GM20000 (cell line): Measurements from ENCODE around the gene UFSP2.

ENCODE experiments used
- DNase-seq: peaks from one replicate; pipeline ENCODE4 v3.0.0; 2012; ENCODE audit warnings: low spot score
- TF ChIP-seq, protein P1 (sequence below): IDR thresholded peaks from 2 replicates; pipeline ENCODE4 v1.5.1; 2012; ENCODE audit warnings: mild to moderate bottlenecking, control low read depth; ENCODE audit errors: extremely low read depth, missing control alignments

Gene UFSP2

DNA sequence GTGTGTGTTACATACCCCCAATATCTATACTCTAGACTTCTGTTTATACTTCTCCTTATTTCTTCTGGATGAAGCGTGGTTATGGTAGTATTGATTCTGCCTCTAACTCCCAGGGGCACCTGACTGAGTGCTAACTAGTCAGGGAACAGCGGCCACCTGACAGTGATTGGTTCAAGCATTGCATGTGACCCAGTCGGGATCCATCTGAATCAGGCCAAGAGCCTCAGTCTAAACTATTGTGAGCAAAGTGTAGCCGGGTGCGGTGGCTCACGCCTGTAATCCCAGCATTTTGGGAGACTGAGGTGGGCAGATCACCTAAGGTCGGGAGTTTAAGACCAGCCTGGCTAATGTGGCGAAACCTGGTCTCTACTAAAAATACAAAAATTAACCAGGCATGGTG is 35.8 kb upstream of the UFSP2 start:
- TF ChIP-seq, protein P1, sequence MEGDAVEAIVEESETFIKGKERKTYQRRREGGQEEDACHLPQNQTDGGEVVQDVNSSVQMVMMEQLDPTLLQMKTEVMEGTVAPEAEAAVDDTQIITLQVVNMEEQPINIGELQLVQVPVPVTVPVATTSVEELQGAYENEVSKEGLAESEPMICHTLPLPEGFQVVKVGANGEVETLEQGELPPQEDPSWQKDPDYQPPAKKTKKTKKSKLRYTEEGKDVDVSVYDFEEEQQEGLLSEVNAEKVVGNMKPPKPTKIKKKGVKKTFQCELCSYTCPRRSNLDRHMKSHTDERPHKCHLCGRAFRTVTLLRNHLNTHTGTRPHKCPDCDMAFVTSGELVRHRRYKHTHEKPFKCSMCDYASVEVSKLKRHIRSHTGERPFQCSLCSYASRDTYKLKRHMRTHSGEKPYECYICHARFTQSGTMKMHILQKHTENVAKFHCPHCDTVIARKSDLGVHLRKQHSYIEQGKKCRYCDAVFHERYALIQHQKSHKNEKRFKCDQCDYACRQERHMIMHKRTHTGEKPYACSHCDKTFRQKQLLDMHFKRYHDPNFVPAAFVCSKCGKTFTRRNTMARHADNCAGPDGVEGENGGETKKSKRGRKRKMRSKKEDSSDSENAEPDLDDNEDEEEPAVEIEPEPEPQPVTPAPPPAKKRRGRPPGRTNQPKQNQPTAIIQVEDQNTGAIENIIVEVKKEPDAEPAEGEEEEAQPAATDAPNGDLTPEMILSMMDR: no peak
- DNase-seq: no peak

DNA sequence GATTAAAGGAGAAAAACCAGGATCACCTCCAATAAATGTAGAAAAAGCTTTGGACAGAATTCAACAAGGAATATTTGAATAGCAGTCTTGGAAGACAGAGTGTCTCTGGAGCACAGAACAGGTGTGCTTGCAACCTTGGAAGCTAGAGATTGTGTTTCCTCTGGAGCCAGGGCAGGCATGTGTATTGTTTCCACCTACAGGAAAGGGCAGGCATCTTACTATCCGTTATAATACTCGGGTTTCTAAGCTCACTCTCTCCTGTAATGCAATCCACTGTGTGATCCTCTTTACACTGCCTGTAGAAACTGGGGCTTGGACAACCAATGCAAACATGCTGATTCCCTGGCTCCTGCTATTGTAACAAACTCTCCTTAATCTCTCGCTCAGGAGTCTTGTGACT is 31.4 kb upstream of the UFSP2 start:
- TF ChIP-seq, protein P1: no peak
- no peak for DNase-seq

DNA sequence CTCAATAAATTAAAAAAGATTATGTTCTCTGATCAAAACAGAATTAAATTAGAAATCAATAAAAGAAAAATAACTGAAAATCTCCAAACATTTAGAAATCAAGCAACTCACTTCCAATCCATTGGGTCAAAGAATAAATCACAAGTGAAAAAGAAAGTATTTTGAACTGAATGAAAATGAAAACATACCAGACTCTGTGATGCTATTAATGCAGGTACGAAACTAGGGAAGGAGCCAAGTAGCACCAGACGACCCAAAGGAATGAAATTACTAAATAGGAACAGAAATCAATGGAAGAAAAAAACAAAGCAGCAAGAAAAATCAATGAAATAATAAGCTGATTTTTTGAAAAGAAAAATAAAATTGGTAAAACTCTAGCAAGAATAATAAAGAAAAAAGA is 30.4 kb upstream of the UFSP2 start:
- TF ChIP-seq, protein P1: no peak
- no peak for DNase-seq

DNA sequence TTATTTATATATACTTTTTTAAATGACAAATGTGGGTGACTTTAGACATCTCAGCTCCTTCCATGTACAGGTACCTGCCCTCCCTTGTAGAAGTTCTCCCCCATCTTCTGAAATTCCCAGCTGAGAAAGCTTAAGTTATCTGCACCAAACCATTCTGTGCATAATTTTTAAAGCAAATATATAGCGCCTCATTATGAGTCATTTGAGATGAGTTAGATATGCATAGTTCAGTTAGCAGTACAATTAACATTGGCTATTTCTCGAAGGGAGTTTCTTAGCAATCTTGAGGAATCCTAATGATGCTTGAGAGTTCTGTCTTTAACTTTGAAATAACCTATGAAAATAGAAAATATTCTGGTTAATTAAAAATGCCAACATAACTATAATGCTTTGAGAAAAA is 19.4 kb upstream of the UFSP2 start:
- DNase-seq: no peak
- TF ChIP-seq, protein P1: no peak

DNA sequence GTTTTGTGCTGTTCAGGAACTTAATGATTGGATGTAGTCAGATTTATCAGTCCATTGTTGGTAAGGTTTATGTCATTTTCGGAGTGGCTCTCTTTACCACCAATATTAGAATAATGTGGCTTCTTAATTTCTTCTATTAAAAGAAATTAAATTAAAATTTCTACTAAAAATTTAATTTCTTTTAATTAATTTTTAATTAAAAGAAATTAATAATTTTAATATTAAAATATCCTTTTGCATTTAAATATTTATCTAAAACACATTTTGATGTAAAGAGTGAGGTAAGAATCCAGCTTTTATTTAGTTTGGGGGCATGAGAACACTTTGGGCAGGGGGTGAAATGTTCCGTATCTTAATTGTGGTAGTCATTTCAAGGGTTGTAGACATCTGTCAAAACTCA is 15.7 kb upstream of the UFSP2 start:
- DNase-seq: no peak
- TF ChIP-seq, protein P1: no peak

DNA sequence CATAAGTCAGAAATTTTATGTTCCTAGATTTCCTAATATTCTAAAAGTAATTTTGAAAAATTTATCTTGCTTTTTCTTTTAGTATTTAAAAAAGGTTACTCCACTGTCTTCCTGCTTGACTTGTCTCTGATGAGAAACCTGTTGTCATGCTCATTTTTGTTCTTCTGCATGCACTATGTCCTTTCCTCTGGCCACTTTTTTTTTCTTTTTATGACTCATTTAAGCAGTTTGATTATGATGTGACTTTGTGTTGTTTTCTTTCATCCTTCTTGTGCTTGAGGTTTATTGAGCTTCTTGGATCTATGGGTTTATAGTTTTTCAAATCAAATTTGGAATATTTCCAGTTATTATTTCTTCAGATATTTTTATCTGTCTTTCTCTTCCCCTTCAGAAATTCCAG is 12.0 kb upstream of the UFSP2 start:
- TF ChIP-seq, protein P1: no peak
- DNase-seq: peak; percentile 7

DNA sequence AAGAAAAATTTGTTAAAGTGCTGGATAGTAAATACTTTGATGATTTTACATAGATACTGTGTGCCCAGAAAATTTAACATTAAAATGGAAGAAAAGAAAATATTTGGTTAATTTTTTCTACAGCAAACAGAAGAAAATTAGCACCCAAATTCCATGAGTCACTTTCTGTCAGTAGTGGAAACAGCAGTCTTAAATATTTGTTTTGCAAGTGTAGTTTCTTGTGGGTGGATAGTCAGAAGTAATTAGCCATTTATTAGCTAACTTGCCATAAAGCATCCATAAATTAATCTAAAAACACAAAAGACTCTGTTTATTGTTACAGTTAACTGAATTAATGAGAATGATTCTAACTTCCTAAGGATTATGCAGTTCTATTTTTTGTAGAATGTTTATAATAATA is 9.7 kb upstream of the UFSP2 start:
- no peak for DNase-seq
- TF ChIP-seq, protein P1: no peak

DNA sequence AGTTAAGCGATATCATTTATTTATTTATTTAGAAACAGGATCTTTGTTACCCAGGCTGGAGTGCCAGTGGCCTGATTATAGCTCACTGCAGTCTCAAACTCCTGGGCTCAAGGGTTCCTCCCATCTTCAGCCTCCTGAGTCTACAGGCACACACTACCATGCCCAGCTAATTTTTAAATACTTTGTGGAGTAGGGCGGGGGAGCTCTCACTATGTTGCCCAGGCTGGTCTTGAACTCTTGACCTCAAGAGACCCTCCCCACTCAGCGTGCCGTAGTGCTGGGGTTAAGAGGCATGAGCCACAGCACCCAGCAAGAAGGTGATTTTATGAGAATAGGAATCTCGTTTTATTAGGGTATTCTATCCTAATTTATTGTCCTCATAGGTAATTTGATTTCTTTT is 3.9 kb upstream of the UFSP2 start:
- TF ChIP-seq, protein P1: no peak
- DNase-seq: no peak
